Epithelial cell of proximal tubule (primary cell): Measurements from ENCODE around the gene SDCCAG8. TPM values are rescaled to one million over a fixed set of nuclear protein-coding genes. Genes with fewer than 3 reads are reported as not detected.
A peak's percentile ranks its signal among the peaks of the same experiment; 100 is the strongest.

Experiments
- DNase-seq: peaks from one replicate; pipeline ENCODE4 v3.0.0-alpha.2; 2011; ENCODE audit warnings: low read depth
- H3K4me3 ChIP-seq: 2 replicates; pipeline ENCODE4 v1.5.1; 2011; ENCODE audit warnings: low read depth, mild to moderate bottlenecking, low read length
- CTCF ChIP-seq: conservative IDR thresholded peaks from 2 replicates; pipeline ENCODE4 v1.5.1; 2012; ENCODE audit warnings: low read depth, mild to moderate bottlenecking, low read length
- total RNA-seq: library from RNA; depleted of rRNA; stranded (reverse); fragments of >200 nt; gene quantifications from 2 replicates; pipeline ENCODE4 v1.2.3, GENCODE V29; 2015

Gene SDCCAG8
- total RNA-seq, 1 donor from 2014 or later: 86.9 TPM

- no peak overlapping the region for H3K4me3 ChIP-seq
- TF ChIP-seq CTCF: no peak
- no peak for DNase-seq
Observed at GRCh38 chr1:243413431-243414151, 157.8 kb downstream of the SDCCAG8 start.

- no peak overlapping the region for H3K4me3 ChIP-seq
- DNase-seq: no peak
- TF ChIP-seq CTCF: no peak
Observed at GRCh38 chr1:243414152-243414494, 158.3 kb downstream of the SDCCAG8 start.

GRCh38 chr1:243415663-243416408 lies 160.0 kb downstream of the SDCCAG8 start:
- TF ChIP-seq CTCF: no peak
- DNase-seq: no peak

GRCh38 chr1:243416495-243416894 lies 160.7 kb downstream of the SDCCAG8 start:
- no peak overlapping the region for H3K4me3 ChIP-seq
- TF ChIP-seq CTCF: no peak
- DNase-seq: no peak

More at GRCh38 chr1:243415663-243416408, 160.0 kb downstream of the SDCCAG8 start:
- no peak overlapping the region for H3K4me3 ChIP-seq

- no peak for TF ChIP-seq CTCF
- no peak for DNase-seq
- no peak overlapping the region for H3K4me3 ChIP-seq
Observed at GRCh38 chr1:243420016-243420945, 164.4 kb downstream of the SDCCAG8 start.

GRCh38 chr1:243420946-243421685 lies 165.3 kb downstream of the SDCCAG8 start:
- peak overlapping the region; percentile 48 for H3K4me3 ChIP-seq
- no peak for TF ChIP-seq CTCF
- no peak for DNase-seq
